ENCODE measurements around the gene NCKIPSD.

GRCh38 chr3:48692551-48692950, 6.8 kb upstream of the NCKIPSD start:
- TF ChIP-seq CSRNP3 (CRISPR knock-in tag; IDR thresholded peaks at IDR 0.05) (no peak), ARNTL (CRISPR knock-in tag; IDR thresholded peaks at IDR 0.05; ENCODE audit: borderline replicate concordance, low read depth) (no peak)

Data from SK-N-SH treated with all-trans-retinoic acid at 6 μM for 48 hours (cell line).